NCI-H1417 (cell line): ENCODE data around the gene CYP26C1.

Experiments used
- DNase-seq, 3 experiments: peaks; one replicate each; lab custom pipeline; 2025; lab: John Stamatoyannopoulos, UW

CYP26C1 gene

GRCh38 chr10:93064874-93065660 lies 4.5 kb downstream of the CYP26C1 start:
- DNase-seq: no peak

GRCh38 chr10:93065675-93066543 lies 5.3 kb downstream of the CYP26C1 start:
- no peak for DNase-seq

- no peak for DNase-seq
Measured at GRCh38 chr10:93066544-93066913, 5.9 kb downstream of the CYP26C1 start.

GRCh38 chr10:93067443-93068365 lies 7.1 kb downstream of the CYP26C1 start:
- DNase-seq: no peak

- no peak for DNase-seq
Measured at GRCh38 chr10:93068411-93069244, 8.0 kb downstream of the CYP26C1 start.

GRCh38 chr10:93069245-93069561 lies 8.6 kb downstream of the CYP26C1 start:
- no peak for DNase-seq

GRCh38 chr10:93070378-93071176 lies 10.0 kb downstream of the CYP26C1 start:
- no peak for DNase-seq

GRCh38 chr10:93071177-93071472 lies 10.5 kb downstream of the CYP26C1 start:
- DNase-seq: no peak

GRCh38 chr10:93071674-93072224 lies 11.2 kb downstream of the CYP26C1 start:
- no peak for DNase-seq

- peak in 1 of 3 experiments; percentile 18 for DNase-seq
Measured at GRCh38 chr10:93072225-93072712, 11.7 kb downstream of the CYP26C1 start.

GRCh38 chr10:93072713-93073538 lies 12.3 kb downstream of the CYP26C1 start:
- no peak for DNase-seq

- peak in 2 of 3 experiments; percentile 74 to 77 for DNase-seq
Measured at GRCh38 chr10:93073539-93074146, 13.0 kb downstream of the CYP26C1 start, which contains the start of gene CYP26A1. CYP26A1 (plus strand) TSS chr10:93073893; CDS start chr10:93073935, 42 bp downstream.

- DNase-seq: peak in 2 of 3 experiments; percentile 74 to 77
Measured at GRCh38 chr10:93074147-93074596, 13.6 kb downstream of the CYP26C1 start.

- DNase-seq: peak in 2 of 3 experiments; percentile 55 to 69
Measured at GRCh38 chr10:93074597-93075368, 14.2 kb downstream of the CYP26C1 start.

- DNase-seq: no peak
Measured at GRCh38 chr10:93075369-93076221, 15.0 kb downstream of the CYP26C1 start.

- DNase-seq: no peak
Measured at GRCh38 chr10:93076871-93077270, 16.3 kb downstream of the CYP26C1 start.

GRCh38 chr10:93077860-93078337 lies 17.3 kb downstream of the CYP26C1 start:
- DNase-seq: no peak
